ENCODE results near the gene NPAS3. TPM values are rescaled to one million over a fixed set of nuclear protein-coding genes. Genes with fewer than 3 reads are reported as not detected.

The NPAS3 gene
- total and polyA plus RNA-seq, 2 donors (not counting 1 experiment from before 2014, with no cell fraction given) = 0.10 to 0.50 TPM

GRCh38 chr14:33702293-33702692, 763.6 kb downstream of the NPAS3 start:
- Histone ChIP-seq H2AFZ (ENCODE audit: low read length) (no peak overlapping the region), H3K27ac (ENCODE audit: insufficient read depth, low read length) (no peak overlapping the region), H4K20me1 (ENCODE audit: control insufficient read depth, extremely low read depth, insufficient read depth, low read length) (no peaks in the 10 kb centered on the region), H3K9ac (ENCODE audit: insufficient read depth, low read length) (no peak overlapping the region), H3K4me1 (ENCODE audit: control insufficient read depth, extremely low read depth, insufficient read depth, low read length) (no peaks in the 10 kb centered on the region), H3K79me2 (ENCODE audit: control insufficient read depth, insufficient read depth, low read length) (no peaks in the 10 kb centered on the region), H3K36me3 (ENCODE audit: control insufficient read depth, insufficient read depth, low read length) (no peaks in the 10 kb centered on the region), H3K4me3 (replicated peaks in 1 of 4; ENCODE audit: control extremely low read depth in 1 of 4, insufficient read depth in 1 of 4, low read depth in 3 of 4, low read length in 4 of 4) (no peak overlapping the region), H3K9me3 (ENCODE audit: control insufficient read depth, insufficient read depth, low read depth, low read length) (no peaks in the 10 kb centered on the region), H3K27me3 (ENCODE audit: control insufficient read depth, insufficient read depth, low read length) (no peaks in the 10 kb centered on the region), H3K4me2 (ENCODE audit: extremely low read depth, insufficient read depth, low read length) (no peak overlapping the region)
- no peak for DNase-seq (ENCODE audit: low read depth in 2 of 2)
- TF ChIP-seq EZH2 (IDR thresholded peaks at IDR 0.05; ENCODE audit: low read length, missing control alignments) (no peak), CTCF (conservative IDR thresholded peaks at IDR 0.05 in 1 of 2, IDR thresholded peaks at IDR 0.05 in 1 of 2; ENCODE audit: low read depth in 1 of 2, low read length in 2 of 2) (no peak)

- no peak overlapping the region for H3K9ac ChIP-seq (ENCODE audit: insufficient read depth, low read length)
- H3K27me3 ChIP-seq (ENCODE audit: control insufficient read depth, insufficient read depth, low read length) = no peaks in the 10 kb centered on the region
- no peak overlapping the region for H3K27ac ChIP-seq (ENCODE audit: insufficient read depth, low read length)
- H3K9me3 ChIP-seq (ENCODE audit: control insufficient read depth, insufficient read depth, low read depth, low read length) = no peaks in the 10 kb centered on the region
- TF ChIP-seq EZH2 (IDR thresholded peaks at IDR 0.05; ENCODE audit: low read length, missing control alignments) (no peak), CTCF (conservative IDR thresholded peaks at IDR 0.05 in 1 of 2, IDR thresholded peaks at IDR 0.05 in 1 of 2; ENCODE audit: low read depth in 1 of 2, low read length in 2 of 2) (no peak)
- DNase-seq (ENCODE audit: low read depth in 2 of 2) = no peak
- no peak overlapping the region for H3K4me2 ChIP-seq (ENCODE audit: extremely low read depth, insufficient read depth, low read length)
- no peak overlapping the region for H3K4me3 ChIP-seq (replicated peaks in 1 of 4; ENCODE audit: control extremely low read depth in 1 of 4, insufficient read depth in 1 of 4, low read depth in 3 of 4, low read length in 4 of 4)
- no peaks in the 10 kb centered on the region for H4K20me1 ChIP-seq (ENCODE audit: control insufficient read depth, extremely low read depth, insufficient read depth, low read length)
- no peaks in the 10 kb centered on the region for H3K79me2 ChIP-seq (ENCODE audit: control insufficient read depth, insufficient read depth, low read length)
- H2AFZ ChIP-seq (ENCODE audit: low read length) = no peak overlapping the region
- no peaks in the 10 kb centered on the region for H3K4me1 ChIP-seq (ENCODE audit: control insufficient read depth, extremely low read depth, insufficient read depth, low read length)
- H3K36me3 ChIP-seq (ENCODE audit: control insufficient read depth, insufficient read depth, low read length) = no peaks in the 10 kb centered on the region
These were observed 765.8 kb downstream of the NPAS3 start for GRCh38 chr14:33704481-33704880.

- peak in 1 of 2 donors; percentile 13 for DNase-seq (ENCODE audit: low read depth in 2 of 2)
- H3K9me3 ChIP-seq (ENCODE audit: control insufficient read depth, insufficient read depth, low read depth, low read length) = no peaks in the 10 kb centered on the region
These were observed 766.8 kb downstream of the NPAS3 start for GRCh38 chr14:33705490-33705889.

More at GRCh38 chr14:33705490-33705889, 766.8 kb downstream of the NPAS3 start:
- no peaks in the 10 kb centered on the region for H3K4me1 ChIP-seq (ENCODE audit: control insufficient read depth, extremely low read depth, insufficient read depth, low read length)
- no peak overlapping the region for H3K4me3 ChIP-seq (replicated peaks in 1 of 4; ENCODE audit: control extremely low read depth in 1 of 4, insufficient read depth in 1 of 4, low read depth in 3 of 4, low read length in 4 of 4)
- H2AFZ ChIP-seq (ENCODE audit: low read length) = no peak overlapping the region
- no peak overlapping the region for H3K4me2 ChIP-seq (ENCODE audit: extremely low read depth, insufficient read depth, low read length)
- H3K27ac ChIP-seq (ENCODE audit: insufficient read depth, low read length) = no peak overlapping the region
- H3K36me3 ChIP-seq (ENCODE audit: control insufficient read depth, insufficient read depth, low read length) = no peaks in the 10 kb centered on the region
- no peaks in the 10 kb centered on the region for H4K20me1 ChIP-seq (ENCODE audit: control insufficient read depth, extremely low read depth, insufficient read depth, low read length)
- no peak overlapping the region for H3K9ac ChIP-seq (ENCODE audit: insufficient read depth, low read length)
- H3K27me3 ChIP-seq (ENCODE audit: control insufficient read depth, insufficient read depth, low read length) = no peaks in the 10 kb centered on the region
- H3K79me2 ChIP-seq (ENCODE audit: control insufficient read depth, insufficient read depth, low read length) = no peaks in the 10 kb centered on the region
- TF ChIP-seq EZH2 (IDR thresholded peaks at IDR 0.05; ENCODE audit: low read length, missing control alignments) (no peak), CTCF (conservative IDR thresholded peaks at IDR 0.05 in 1 of 2, IDR thresholded peaks at IDR 0.05 in 1 of 2; ENCODE audit: low read depth in 1 of 2, low read length in 2 of 2) (no peak)
